Neural crest cell (in vitro differentiated cells): Measurements from ENCODE around the gene NR0B1. TPM values are rescaled to one million over a fixed set of nuclear protein-coding genes. Genes with fewer than 3 reads are reported as not detected.
A peak's percentile ranks its signal among the peaks of the same experiment; 100 is the strongest.

Experiments used
- DNase-seq: peaks from one replicate; pipeline ENCODE4 v3.0.0; 2021; ENCODE audit warnings: low read depth, mixed read lengths, low spot score
- H3K27ac Mint-ChIP-seq: one replicate; pipeline ENCODE4 v1.8.0; 2021; ENCODE audit warnings: mild to moderate bottlenecking, mixed read lengths; ENCODE audit not compliant: unreplicated experiment
- H3K27me3 Mint-ChIP-seq: 2 replicates; pipeline ENCODE4 v1.8.0; 2021; ENCODE audit warnings: low read depth, mild to moderate bottlenecking, mixed read lengths
- H3K36me3 Mint-ChIP-seq: 2 replicates; pipeline ENCODE4 v1.8.0; 2021; ENCODE audit warnings: low read depth, mild to moderate bottlenecking, mixed read lengths
- H3K4me1 Mint-ChIP-seq: 2 replicates; pipeline ENCODE4 v1.8.0; 2021; ENCODE audit warnings: mixed read lengths
- H3K4me3 Mint-ChIP-seq: one replicate; pipeline ENCODE4 v1.8.0; 2021; ENCODE audit warnings: mild to moderate bottlenecking, mixed read lengths
- H3K9me3 Mint-ChIP-seq: 2 replicates; pipeline ENCODE4 v1.8.0; 2021; ENCODE audit warnings: mixed read lengths
- total RNA-seq: library from RNA; stranded (reverse); gene quantifications from 2 replicates; pipeline ENCODE4 v1.2.1, GENCODE V29; 2021
- TF ChIP-seq, protein P1 (sequence below): fragments of 200-600 bp; sonication (generic); conservative IDR thresholded peaks from 2 replicates; pipeline ENCODE4 v1.5.0; 2021; ENCODE audit warnings: antibody characterized with exemption, mild to moderate bottlenecking

NR0B1 gene
- total RNA-seq, 1 donor from 2014 or later = not detected

DNA sequence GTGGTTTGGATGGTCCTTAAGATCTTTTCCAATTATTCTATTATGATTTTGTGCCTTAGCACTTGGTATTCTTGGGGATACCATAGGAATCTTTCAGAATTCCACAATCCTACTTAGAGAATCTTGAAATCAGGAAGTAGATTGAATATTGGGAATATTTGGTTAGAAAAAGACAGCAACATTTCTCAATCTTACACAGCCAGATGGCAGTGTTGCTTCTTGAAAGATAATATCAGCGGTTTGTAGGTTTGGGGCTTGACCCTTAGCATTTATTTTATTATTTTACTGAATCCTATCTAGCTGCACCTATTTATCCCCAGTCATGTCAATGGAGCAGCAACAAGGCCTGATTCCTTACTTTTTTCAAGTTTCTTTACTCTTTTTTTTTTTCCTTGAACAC is 33.7 kb downstream of the NR0B1 start:
- no peaks in the 10 kb centered on the region for H3K4me1 Mint-ChIP-seq
- H3K9me3 Mint-ChIP-seq = no peaks in the 10 kb centered on the region
- no peak overlapping the region for H3K4me3 Mint-ChIP-seq
- TF ChIP-seq, protein P1, sequence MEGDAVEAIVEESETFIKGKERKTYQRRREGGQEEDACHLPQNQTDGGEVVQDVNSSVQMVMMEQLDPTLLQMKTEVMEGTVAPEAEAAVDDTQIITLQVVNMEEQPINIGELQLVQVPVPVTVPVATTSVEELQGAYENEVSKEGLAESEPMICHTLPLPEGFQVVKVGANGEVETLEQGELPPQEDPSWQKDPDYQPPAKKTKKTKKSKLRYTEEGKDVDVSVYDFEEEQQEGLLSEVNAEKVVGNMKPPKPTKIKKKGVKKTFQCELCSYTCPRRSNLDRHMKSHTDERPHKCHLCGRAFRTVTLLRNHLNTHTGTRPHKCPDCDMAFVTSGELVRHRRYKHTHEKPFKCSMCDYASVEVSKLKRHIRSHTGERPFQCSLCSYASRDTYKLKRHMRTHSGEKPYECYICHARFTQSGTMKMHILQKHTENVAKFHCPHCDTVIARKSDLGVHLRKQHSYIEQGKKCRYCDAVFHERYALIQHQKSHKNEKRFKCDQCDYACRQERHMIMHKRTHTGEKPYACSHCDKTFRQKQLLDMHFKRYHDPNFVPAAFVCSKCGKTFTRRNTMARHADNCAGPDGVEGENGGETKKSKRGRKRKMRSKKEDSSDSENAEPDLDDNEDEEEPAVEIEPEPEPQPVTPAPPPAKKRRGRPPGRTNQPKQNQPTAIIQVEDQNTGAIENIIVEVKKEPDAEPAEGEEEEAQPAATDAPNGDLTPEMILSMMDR = peak; percentile 66
- no peaks in the 10 kb centered on the region for H3K27me3 Mint-ChIP-seq
- no peaks in the 10 kb centered on the region for H3K36me3 Mint-ChIP-seq
- DNase-seq = no peak
- H3K27ac Mint-ChIP-seq = no peak overlapping the region

DNA sequence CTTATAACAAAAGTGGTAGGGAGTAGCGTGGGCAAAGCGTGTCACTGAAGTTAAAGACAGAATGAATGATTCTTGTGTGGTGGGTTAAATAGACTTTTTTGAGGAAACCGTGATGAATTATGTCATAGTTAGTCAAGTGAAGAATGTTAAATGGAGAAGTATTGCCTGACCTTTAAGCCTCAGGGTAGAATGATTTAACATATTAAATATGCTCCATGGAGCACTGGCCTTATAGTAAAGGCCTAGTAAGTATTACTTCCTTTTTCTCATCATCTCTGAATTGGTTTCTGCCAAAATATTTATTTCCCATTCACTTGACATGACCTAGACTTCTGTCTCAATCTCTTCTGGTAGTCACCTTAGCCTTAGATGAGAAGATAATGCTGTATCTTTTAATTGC is 38.6 kb downstream of the NR0B1 start:
- DNase-seq = no peak
- Mint-ChIP-seq H3K27me3 (no peaks in the 10 kb centered on the region), H3K9me3 (peaks cover 2% of the 10 kb centered on the region), H3K4me1 (peaks cover 5% of the 10 kb centered on the region), H3K4me3 (no peak overlapping the region), H3K27ac (no peak overlapping the region), H3K36me3 (no peaks in the 10 kb centered on the region)
- TF ChIP-seq, protein P1 = no peak

DNA sequence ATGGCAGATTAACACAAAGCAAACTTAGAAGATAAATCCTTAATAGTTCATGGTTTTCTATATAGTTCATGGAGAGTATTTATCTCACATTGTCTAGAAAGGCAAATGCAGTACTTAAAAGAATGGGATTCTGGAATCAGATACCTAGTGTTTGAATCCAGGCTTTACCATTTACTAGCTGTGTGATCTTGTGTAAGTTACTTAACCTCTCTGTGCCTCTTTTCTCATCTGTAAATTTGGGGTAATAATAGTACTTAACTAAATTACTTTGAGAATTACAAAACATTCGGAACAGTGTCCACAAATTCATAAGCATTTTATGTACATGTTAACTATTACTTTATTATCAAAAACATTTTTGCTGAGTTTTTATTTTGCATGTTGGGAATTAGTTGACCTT is 46.4 kb downstream of the NR0B1 start:
- Mint-ChIP-seq H3K4me1 (peaks cover 5% of the 10 kb centered on the region), H3K36me3 (no peaks in the 10 kb centered on the region), H3K27ac (no peak overlapping the region), H3K27me3 (no peaks in the 10 kb centered on the region), H3K4me3 (no peak overlapping the region), H3K9me3 (peaks cover 4% of the 10 kb centered on the region)
- DNase-seq = no peak
- TF ChIP-seq, protein P1 = no peak

DNA sequence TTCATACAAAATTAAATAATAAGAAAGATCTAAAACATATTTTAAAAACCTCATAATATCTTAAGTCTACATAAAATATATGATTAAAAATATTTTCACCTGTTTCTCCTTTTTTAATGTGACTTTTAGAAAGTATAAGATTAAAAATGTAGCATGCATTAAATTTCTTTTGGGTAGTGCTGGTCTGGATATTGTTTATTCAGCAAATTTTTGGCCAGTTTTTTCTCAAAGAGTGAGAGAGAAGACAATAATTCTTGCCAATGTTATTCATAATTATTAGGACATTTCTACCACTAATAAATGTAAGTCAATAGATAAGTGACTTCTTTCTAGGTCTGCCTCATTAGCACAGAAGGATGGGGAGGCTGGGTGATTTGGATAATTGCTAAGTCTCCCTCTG is 48.2 kb downstream of the NR0B1 start:
- Mint-ChIP-seq H3K4me3 (no peak overlapping the region), H3K36me3 (no peaks in the 10 kb centered on the region), H3K9me3 (peaks cover 6% of the 10 kb centered on the region), H3K4me1 (no peaks in the 10 kb centered on the region), H3K27me3 (no peaks in the 10 kb centered on the region), H3K27ac (no peak overlapping the region)
- TF ChIP-seq, protein P1 = no peak
- DNase-seq = no peak

DNA sequence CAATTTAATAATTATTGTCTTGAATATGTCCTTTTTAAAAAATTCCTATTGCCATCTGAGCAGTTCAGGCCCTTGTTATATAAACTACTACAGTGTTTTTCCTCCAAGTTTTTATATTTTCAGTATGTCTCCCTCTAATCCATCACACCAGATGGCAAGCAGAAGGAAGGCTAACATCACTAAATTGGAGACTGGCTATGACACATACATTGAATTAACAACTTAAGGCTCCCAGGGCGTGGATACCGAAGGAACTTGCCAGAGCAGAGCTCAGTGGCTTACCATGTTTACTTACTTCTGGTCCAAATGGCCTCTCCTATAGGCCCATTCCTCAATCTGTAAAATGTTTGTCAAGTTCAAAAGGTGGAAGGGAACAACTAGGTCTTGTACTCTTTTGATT is 49.3 kb downstream of the NR0B1 start:
- TF ChIP-seq, protein P1 = no peak
- no peak overlapping the region for H3K27ac Mint-ChIP-seq
- no peak for DNase-seq
- peaks cover 10% of the 10 kb centered on the region for H3K9me3 Mint-ChIP-seq
- H3K27me3 Mint-ChIP-seq = no peaks in the 10 kb centered on the region
- H3K4me1 Mint-ChIP-seq = no peaks in the 10 kb centered on the region
- no peak overlapping the region for H3K4me3 Mint-ChIP-seq
- no peaks in the 10 kb centered on the region for H3K36me3 Mint-ChIP-seq

Other genes with a start within 250 kb of the NR0B1 start
- not detected in 2 replicates for gene MAGEB2, start 93.8 kb downstream of the NR0B1 start, total RNA-seq
- not detected in 2 replicates for gene MAGEB3, start 78.7 kb downstream of the NR0B1 start, total RNA-seq
- gene MAGEB4, start 67.4 kb downstream of the NR0B1 start, total RNA-seq = not detected in 2 replicates
- gene MAGEB1, start 62.2 kb downstream of the NR0B1 start, total RNA-seq = not detected in 2 replicates